Esophagus (tissue), 2 donors: ENCODE data around the gene PNLIPRP3. TPM values are rescaled to one million over a fixed set of nuclear protein-coding genes. Genes with fewer than 3 reads are reported as not detected.

Source experiments
- H3K27ac ChIP-seq, 2 donors: one replicate each; pipeline ENCODE4 v1.5.1; 2013; ENCODE audit warnings: low read depth in 2 of 2, mild to moderate bottlenecking in 2 of 2, inconsistent platforms in 1 of 2, low read length in 1 of 2, moderate library complexity in 1 of 2
- H3K27me3 ChIP-seq, 2 donors: one replicate each; pipeline ENCODE4 v1.6.1; 2013; ENCODE audit warnings: low read length in 2 of 2, control low read depth in 1 of 2, mild to moderate bottlenecking in 1 of 2; ENCODE audit not compliant: insufficient read depth in 2 of 2, control insufficient read depth in 1 of 2
- H3K36me3 ChIP-seq, 2 donors: one replicate each; pipeline ENCODE4 v1.6.1; 2013; ENCODE audit warnings: low read length in 1 of 2; ENCODE audit not compliant: control insufficient read depth in 2 of 2, insufficient read depth in 2 of 2
- H3K4me1 ChIP-seq, 2 donors: one replicate each; pipeline ENCODE4 v1.6.1; 2013; ENCODE audit warnings: low read length in 1 of 2; ENCODE audit not compliant: control insufficient read depth in 2 of 2, insufficient read depth in 2 of 2
- H3K4me3 ChIP-seq, 2 donors: one replicate each; pipeline ENCODE4 v1.5.1; 2013; ENCODE audit warnings: low read length in 2 of 2, mild to moderate bottlenecking in 2 of 2, low read depth in 1 of 2, moderate library complexity in 1 of 2
- H3K9me3 ChIP-seq, 2 donors: one replicate each; pipeline ENCODE4 v1.6.1; 2013; ENCODE audit warnings: mild to moderate bottlenecking in 2 of 2, low read depth in 1 of 2, low read length in 1 of 2, moderate library complexity in 1 of 2; ENCODE audit not compliant: control insufficient read depth in 2 of 2, insufficient read depth in 1 of 2
- WGBS, 2 donors: extraction: QIAGEN DNeasy Blood & Tissue Kit; methylation state at CpG; one replicate each; pipeline ENCODE4 v1.1.7; 2013; 5-methylcytosine and 5-hydroxymethylcytosine counted together
- polyA plus RNA-seq, 2 donors: library from polyadenylated mRNA; stranded (reverse); fragments of 200-250 nt; gene quantifications; one replicate each; pipeline ENCODE4 v1.2.3, GENCODE V29; 2013
- donor health status: healthy with polysubstance abuse.
- donor health status: Bipolar disorder and iron deficiency.

Gene PNLIPRP3
- polyA plus RNA-seq, 2 donors, result 2.6 to 7.9 TPM

GRCh38 chr10:116465546-116465945 lies 37.9 kb downstream of the PNLIPRP3 start:
- H3K4me1 ChIP-seq, result peaks cover 0 to 3% of the 10 kb centered on the region in 2 donors
- 42 to 52% methylated on average over 3 of the region's 3 CpGs for WGBS, 2 donors
- no peak overlapping the region for H3K4me3 ChIP-seq
- H3K9me3 ChIP-seq, result no peaks in the 10 kb centered on the region
- no peaks in the 10 kb centered on the region for H3K36me3 ChIP-seq
- H3K27ac ChIP-seq, result no peak overlapping the region
- no peaks in the 10 kb centered on the region for H3K27me3 ChIP-seq

DNA sequence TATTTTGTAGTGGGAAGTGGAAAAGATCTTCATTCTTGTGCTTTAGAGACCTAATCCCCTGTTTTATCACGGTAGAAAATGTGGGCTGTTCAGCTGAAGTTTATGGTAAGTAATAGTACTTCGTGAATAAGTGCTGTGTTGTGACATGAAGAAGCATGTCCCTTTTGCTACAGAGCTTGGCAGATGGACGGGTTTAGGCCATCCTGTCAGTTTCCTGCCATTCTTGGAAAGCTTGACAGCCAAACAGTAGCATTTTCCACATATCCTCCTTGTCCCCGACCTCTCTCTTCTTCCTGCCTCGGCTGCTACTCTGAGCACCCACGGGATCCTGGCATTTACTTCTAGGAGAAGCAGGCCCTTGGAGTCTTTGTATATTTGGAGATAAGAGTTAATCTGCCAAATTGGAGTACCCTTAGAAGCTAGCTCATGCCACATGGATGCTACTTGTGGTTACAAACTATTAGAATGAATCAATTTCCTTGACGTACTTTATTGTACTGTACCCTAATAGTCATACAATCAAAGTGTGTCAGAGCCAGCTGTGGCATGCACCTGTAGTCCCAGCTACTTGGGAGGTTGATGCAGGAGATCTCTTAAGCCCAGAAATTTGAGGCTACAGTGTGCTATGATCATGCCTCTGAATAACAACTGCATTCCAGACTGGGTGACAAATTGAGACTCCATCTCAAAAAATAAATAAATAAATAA lies 39.2 kb downstream of the PNLIPRP3 start:
- Histone ChIP-seq H3K9me3 (no peaks in the 10 kb centered on the region), H3K27ac (no peak overlapping the region), H3K4me3 (no peak overlapping the region), H3K27me3 (no peaks in the 10 kb centered on the region), H3K4me1 (peaks cover 0 to 3% of the 10 kb centered on the region in 2 donors), H3K36me3 (no peaks in the 10 kb centered on the region)
- 62 to 70% methylated on average over 7 of the region's 7 CpGs for WGBS, 2 donors

DNA sequence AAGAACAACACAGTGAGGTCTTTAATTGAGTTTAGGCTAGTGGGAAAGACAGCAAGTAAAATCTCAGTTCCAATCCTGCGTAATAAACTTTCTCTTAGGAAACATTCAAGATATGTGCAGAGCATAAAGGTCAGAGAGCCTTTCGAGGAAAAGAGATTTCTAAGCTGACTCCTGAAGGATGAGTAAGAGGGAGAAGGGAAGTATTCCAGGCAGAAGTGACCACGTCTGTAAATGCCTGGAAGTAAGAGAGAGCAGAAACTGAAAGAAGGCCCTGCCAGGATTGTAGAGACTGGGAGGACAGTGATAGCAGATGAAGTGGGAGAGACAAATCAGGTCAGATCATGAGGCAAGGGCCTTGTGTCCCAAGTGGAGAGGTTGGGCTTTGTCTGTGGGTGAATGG lies 41.8 kb downstream of the PNLIPRP3 start:
- H3K27me3 ChIP-seq, result no peaks in the 10 kb centered on the region
- WGBS, 2 donors, result 60 to 61% methylated on average over 3 of the region's 3 CpGs

GRCh38 chr10:116470071-116470470 lies 42.4 kb downstream of the PNLIPRP3 start:
- Histone ChIP-seq H3K4me1 (no peaks in the 10 kb centered on the region), H3K36me3 (no peaks in the 10 kb centered on the region)
- 86 to 87% methylated on average over 4 of the region's 4 CpGs for WGBS, 2 donors

More for the DNA sequence above, 41.8 kb downstream of the PNLIPRP3 start:
- no peaks in the 10 kb centered on the region for H3K9me3 ChIP-seq
- H3K4me3 ChIP-seq, result no peak overlapping the region
- H3K4me1 ChIP-seq, result peaks cover 0 to 1% of the 10 kb centered on the region in 2 donors
- no peaks in the 10 kb centered on the region for H3K36me3 ChIP-seq
- H3K27ac ChIP-seq, result no peak overlapping the region

DNA sequence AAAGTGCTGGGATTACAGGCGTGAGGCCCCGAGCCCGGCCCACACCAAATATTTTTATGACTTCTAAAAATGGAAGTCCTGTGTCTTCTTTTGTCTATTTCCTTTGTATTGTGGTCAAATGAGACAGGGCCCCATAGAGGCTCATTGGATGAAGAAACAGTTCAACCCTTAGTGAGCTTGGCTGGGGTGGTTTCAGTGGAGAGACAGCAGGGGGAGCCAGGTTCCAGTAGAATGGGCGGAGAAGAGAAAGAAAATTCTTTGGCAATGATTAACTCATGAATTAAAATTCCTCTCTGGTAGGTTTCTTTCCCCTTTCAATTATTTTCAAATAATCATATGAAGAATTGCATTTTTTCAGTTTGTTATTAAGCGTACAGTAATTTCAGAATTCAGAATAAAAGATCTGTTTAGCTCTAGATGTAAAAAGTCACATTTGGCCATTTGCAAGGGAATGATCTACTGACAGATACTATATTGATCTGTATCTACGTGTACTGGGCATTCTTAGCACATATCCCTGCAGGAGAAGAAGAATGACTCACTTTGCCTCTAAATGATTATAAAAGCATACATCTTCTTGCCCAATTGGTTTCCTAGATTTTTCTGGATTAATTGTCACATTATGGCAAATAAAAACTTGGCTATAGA lies 43.2 kb downstream of the PNLIPRP3 start:
- H3K9me3 ChIP-seq, result no peaks in the 10 kb centered on the region
- H3K4me3 ChIP-seq, result no peak overlapping the region
- no peaks in the 10 kb centered on the region for H3K36me3 ChIP-seq
- no peaks in the 10 kb centered on the region for H3K4me1 ChIP-seq
- H3K27ac ChIP-seq, result no peak overlapping the region
- H3K27me3 ChIP-seq, result no peaks in the 10 kb centered on the region
- WGBS, 2 donors, result 69 to 70% methylated on average over 6 of the region's 6 CpGs

More at GRCh38 chr10:116470071-116470470, 42.4 kb downstream of the PNLIPRP3 start:
- no peaks in the 10 kb centered on the region for H3K9me3 ChIP-seq
- no peak overlapping the region for H3K4me3 ChIP-seq
- no peaks in the 10 kb centered on the region for H3K27me3 ChIP-seq
- no peak overlapping the region for H3K27ac ChIP-seq

DNA sequence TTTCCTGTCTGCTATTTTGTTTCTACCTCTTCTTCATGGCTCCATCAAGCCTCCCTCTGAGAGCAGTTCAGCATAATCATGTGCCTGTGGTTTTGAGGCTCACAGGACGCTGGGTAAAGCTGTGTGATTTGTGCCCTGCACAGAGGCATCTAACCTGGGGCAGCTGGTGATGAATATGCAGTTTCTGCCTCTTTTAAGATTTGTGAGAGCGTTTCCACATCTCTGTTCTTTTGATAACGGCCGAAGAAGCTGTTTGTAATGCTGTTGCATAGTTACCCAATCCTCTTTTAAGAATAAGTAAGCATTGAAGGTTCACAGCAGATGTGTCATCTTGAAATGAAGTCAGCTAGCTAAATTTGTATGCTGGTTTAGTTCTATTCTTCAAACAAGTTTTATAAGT lies 45.2 kb downstream of the PNLIPRP3 start:
- Histone ChIP-seq H3K36me3 (no peaks in the 10 kb centered on the region), H3K27ac (no peak overlapping the region), H3K4me3 (no peak overlapping the region), H3K9me3 (no peaks in the 10 kb centered on the region), H3K27me3 (no peaks in the 10 kb centered on the region), H3K4me1 (no peaks in the 10 kb centered on the region)
- WGBS, 2 donors, result 17 to 26% methylated on average over 4 of the region's 4 CpGs

- Histone ChIP-seq H3K4me3 (no peak overlapping the region), H3K36me3 (no peaks in the 10 kb centered on the region), H3K4me1 (no peaks in the 10 kb centered on the region), H3K9me3 (no peaks in the 10 kb centered on the region), H3K27me3 (no peaks in the 10 kb centered on the region), H3K27ac (no peak overlapping the region)
- WGBS, 2 donors, result 56% methylated on average over 4 of the region's 4 CpGs
These were observed 48.2 kb downstream of the PNLIPRP3 start for GRCh38 chr10:116475866-116476265.

- no peaks in the 10 kb centered on the region for H3K36me3 ChIP-seq
- H3K4me3 ChIP-seq, result no peak overlapping the region
- WGBS, 2 donors, result 54 to 58% methylated on average over 4 of the region's 4 CpGs
- H3K9me3 ChIP-seq, result no peaks in the 10 kb centered on the region
- no peaks in the 10 kb centered on the region for H3K4me1 ChIP-seq
- H3K27me3 ChIP-seq, result no peaks in the 10 kb centered on the region
- no peak overlapping the region for H3K27ac ChIP-seq
These were observed 48.8 kb downstream of the PNLIPRP3 start for GRCh38 chr10:116476461-116476860.

GRCh38 chr10:116477986-116478664 lies 50.5 kb downstream of the PNLIPRP3 start:
- H3K4me1 ChIP-seq, result no peaks in the 10 kb centered on the region
- H3K27ac ChIP-seq, result no peak overlapping the region
- H3K36me3 ChIP-seq, result no peaks in the 10 kb centered on the region
- H3K9me3 ChIP-seq, result no peaks in the 10 kb centered on the region
- 61 to 68% methylated on average over 12 of the region's 12 CpGs for WGBS, 2 donors
- H3K4me3 ChIP-seq, result no peak overlapping the region
- no peaks in the 10 kb centered on the region for H3K27me3 ChIP-seq
